Osteocyte (in vitro differentiated cells): ENCODE data around the gene IFT43. TPM values are rescaled to one million over a fixed set of nuclear protein-coding genes. Genes with fewer than 3 reads are reported as not detected.

Experiments used
- DNase-seq: peaks from one replicate; pipeline ENCODE4 v3.0.0; 2021; ENCODE audit warnings: mixed read lengths; ENCODE audit not compliant: unreplicated experiment; ENCODE audit errors: extremely low spot score
- H3K27ac Mint-ChIP-seq: one replicate; pipeline ENCODE4 v1.8.0; 2021; ENCODE audit warnings: mild to moderate bottlenecking, mixed read lengths; ENCODE audit not compliant: unreplicated experiment
- H3K27me3 Mint-ChIP-seq: one replicate; pipeline ENCODE4 v1.8.0; 2021; ENCODE audit warnings: mixed read lengths; ENCODE audit not compliant: unreplicated experiment
- H3K36me3 Mint-ChIP-seq: one replicate; pipeline ENCODE4 v1.8.0; 2021; ENCODE audit warnings: mixed read lengths; ENCODE audit not compliant: unreplicated experiment
- H3K4me1 Mint-ChIP-seq: one replicate; pipeline ENCODE4 v1.8.0; 2021; ENCODE audit warnings: mixed read lengths; ENCODE audit not compliant: unreplicated experiment
- H3K4me3 Mint-ChIP-seq: one replicate; pipeline ENCODE4 v1.8.0; 2021; ENCODE audit warnings: mild to moderate bottlenecking, moderate library complexity, mixed read lengths; ENCODE audit not compliant: unreplicated experiment
- H3K9me3 Mint-ChIP-seq: one replicate; pipeline ENCODE4 v1.8.0; 2021; ENCODE audit warnings: mixed read lengths; ENCODE audit not compliant: unreplicated experiment
- CTCF ChIP-seq: fragments of 200-600 bp; sonication (generic); IDR thresholded peaks from 2 replicates; pipeline ENCODE4 v1.5.0; 2021; ENCODE audit warnings: antibody characterized with exemption, mild to moderate bottlenecking, moderate library complexity
- total RNA-seq: library from RNA; stranded (reverse); gene quantifications from 2 replicates; pipeline ENCODE4 v1.2.1, GENCODE V29; 2021

The IFT43 gene
- total RNA-seq, 1 donor from 2014 or later: 29.0 TPM

GRCh38 chr14:76067536-76067935, 82.0 kb downstream of the IFT43 start:
- peaks cover 55% of the 10 kb centered on the region for H3K36me3 Mint-ChIP-seq
- H3K27me3 Mint-ChIP-seq: no peaks in the 10 kb centered on the region
- no peak for TF ChIP-seq CTCF
- H3K9me3 Mint-ChIP-seq: peaks cover 8% of the 10 kb centered on the region
- DNase-seq: no peak
- no peak overlapping the region for H3K4me3 Mint-ChIP-seq
- no peak overlapping the region for H3K27ac Mint-ChIP-seq
- H3K4me1 Mint-ChIP-seq: no peaks in the 10 kb centered on the region

- Mint-ChIP-seq H3K36me3 (peaks cover 16% of the 10 kb centered on the region), H3K4me3 (no peak overlapping the region), H3K27me3 (no peaks in the 10 kb centered on the region), H3K27ac (no peak overlapping the region), H3K9me3 (no peaks in the 10 kb centered on the region), H3K4me1 (no peaks in the 10 kb centered on the region)
- DNase-seq: no peak
- TF ChIP-seq CTCF: no peak
Observed at GRCh38 chr14:76073717-76074116, 88.2 kb downstream of the IFT43 start.

- Mint-ChIP-seq H3K4me1 (no peaks in the 10 kb centered on the region), H3K27me3 (no peaks in the 10 kb centered on the region), H3K9me3 (no peaks in the 10 kb centered on the region), H3K36me3 (peaks cover 2% of the 10 kb centered on the region), H3K4me3 (no peak overlapping the region), H3K27ac (no peak overlapping the region)
- DNase-seq: no peak
- TF ChIP-seq CTCF: no peak
Observed at GRCh38 chr14:76077340-76077739, 91.8 kb downstream of the IFT43 start.

- no peak overlapping the region for H3K27ac Mint-ChIP-seq
- peaks cover 11% of the 10 kb centered on the region for H3K36me3 Mint-ChIP-seq
- TF ChIP-seq CTCF: no peak
- H3K4me3 Mint-ChIP-seq: no peak overlapping the region
- no peak for DNase-seq
- no peaks in the 10 kb centered on the region for H3K27me3 Mint-ChIP-seq
- H3K9me3 Mint-ChIP-seq: no peaks in the 10 kb centered on the region
- H3K4me1 Mint-ChIP-seq: no peaks in the 10 kb centered on the region
Observed at GRCh38 chr14:76078501-76078900, 92.9 kb downstream of the IFT43 start.

- Mint-ChIP-seq H3K36me3 (peaks cover 13% of the 10 kb centered on the region), H3K27me3 (no peaks in the 10 kb centered on the region), H3K9me3 (no peaks in the 10 kb centered on the region), H3K4me3 (no peak overlapping the region), H3K27ac (no peak overlapping the region), H3K4me1 (no peaks in the 10 kb centered on the region)
- no peak for TF ChIP-seq CTCF
- DNase-seq: no peak
Observed at GRCh38 chr14:76080025-76080424, 94.5 kb downstream of the IFT43 start.
